ENCODE results near the gene IGLL1.
"Not testable (repeated sequence)": the region's sequence is repeated elsewhere in the genome, so short reads cannot be mapped to it uniquely, and the experiment has no call there.

Gene IGLL1

GRCh38 chr22:23604939-23605712 lies 25.0 kb upstream of the IGLL1 start:
- no peak overlapping the region for H3K4me3 ChIP-seq (replicated peaks; ENCODE audit: low read depth, low read length)
- no peaks in the 10 kb centered on the region for H3K36me3 ChIP-seq (ENCODE audit: control insufficient read depth, insufficient read depth, low read length)
- no peaks in the 10 kb centered on the region; the same call in 1 of the 2 replicates for H3K27me3 ChIP-seq (replicated peaks; ENCODE audit: control insufficient read depth, insufficient read depth, low read length)
- DNase-seq (ENCODE audit: extremely low read depth, insufficient read length), result no peak
- no peak for TF ChIP-seq CTCF (IDR thresholded peaks at IDR 0.05; ENCODE audit: insufficient read depth, low read length, poor library complexity, severe bottlenecking)

- Histone ChIP-seq H3K27me3 (replicated peaks; ENCODE audit: control insufficient read depth, insufficient read depth, low read length) (no peaks in the 10 kb centered on the region; the same call in 1 of the 2 replicates), H3K36me3 (ENCODE audit: control insufficient read depth, insufficient read depth, low read length) (no peaks in the 10 kb centered on the region), H3K4me3 (replicated peaks; ENCODE audit: low read depth, low read length) (no peak overlapping the region)
- TF ChIP-seq CTCF (IDR thresholded peaks at IDR 0.05; ENCODE audit: insufficient read depth, low read length, poor library complexity, severe bottlenecking), result no peak
- no peak for DNase-seq (ENCODE audit: extremely low read depth, insufficient read length)
These were observed 23.2 kb upstream of the IGLL1 start for GRCh38 chr22:23603266-23603665.

- Histone ChIP-seq H3K36me3 (ENCODE audit: control insufficient read depth, insufficient read depth, low read length) (no peaks in the 10 kb centered on the region), H3K27me3 (replicated peaks; ENCODE audit: control insufficient read depth, insufficient read depth, low read length) (no peaks in the 10 kb centered on the region; the same call in 1 of the 2 replicates), H3K4me3 (replicated peaks; ENCODE audit: low read depth, low read length) (no peak overlapping the region)
- no peak for DNase-seq (ENCODE audit: extremely low read depth, insufficient read length)
- no peak for TF ChIP-seq CTCF (IDR thresholded peaks at IDR 0.05; ENCODE audit: insufficient read depth, low read length, poor library complexity, severe bottlenecking)
These were observed 18.9 kb upstream of the IGLL1 start for GRCh38 chr22:23598805-23599518.

- H3K4me3 ChIP-seq (replicated peaks; ENCODE audit: low read depth, low read length); DNase-seq (ENCODE audit: extremely low read depth, insufficient read length); H3K36me3 ChIP-seq (ENCODE audit: control insufficient read depth, insufficient read depth, low read length); H3K27me3 ChIP-seq (replicated peaks; ENCODE audit: control insufficient read depth, insufficient read depth, low read length): not testable (repeated sequence)
These were observed 17.6 kb upstream of the IGLL1 start for GRCh38 chr22:23597576-23598268.

- H3K36me3 ChIP-seq (ENCODE audit: control insufficient read depth, insufficient read depth, low read length); DNase-seq (ENCODE audit: extremely low read depth, insufficient read length); H3K27me3 ChIP-seq (replicated peaks; ENCODE audit: control insufficient read depth, insufficient read depth, low read length): not testable (repeated sequence)
These were observed 15.8 kb upstream of the IGLL1 start for GRCh38 chr22:23595904-23596303.

GRCh38 chr22:23591846-23592245 lies 11.8 kb upstream of the IGLL1 start:
- DNase-seq (ENCODE audit: extremely low read depth, insufficient read length), result no peak
- no peak for TF ChIP-seq CTCF (IDR thresholded peaks at IDR 0.05; ENCODE audit: insufficient read depth, low read length, poor library complexity, severe bottlenecking)
- no peaks in the 10 kb centered on the region for H3K36me3 ChIP-seq (ENCODE audit: control insufficient read depth, insufficient read depth, low read length)
- H3K27me3 ChIP-seq (replicated peaks; ENCODE audit: control insufficient read depth, insufficient read depth, low read length), result no peaks in the 10 kb centered on the region
- no peak overlapping the region for H3K4me3 ChIP-seq (replicated peaks; ENCODE audit: low read depth, low read length)

More at GRCh38 chr22:23595904-23596303, 15.8 kb upstream of the IGLL1 start:
- H3K4me3 ChIP-seq (replicated peaks; ENCODE audit: low read depth, low read length), result not testable (repeated sequence)

All from GM06990 (cell line).